ENCODE measurements around the gene ABHD4.

The ABHD4 gene

DNA sequence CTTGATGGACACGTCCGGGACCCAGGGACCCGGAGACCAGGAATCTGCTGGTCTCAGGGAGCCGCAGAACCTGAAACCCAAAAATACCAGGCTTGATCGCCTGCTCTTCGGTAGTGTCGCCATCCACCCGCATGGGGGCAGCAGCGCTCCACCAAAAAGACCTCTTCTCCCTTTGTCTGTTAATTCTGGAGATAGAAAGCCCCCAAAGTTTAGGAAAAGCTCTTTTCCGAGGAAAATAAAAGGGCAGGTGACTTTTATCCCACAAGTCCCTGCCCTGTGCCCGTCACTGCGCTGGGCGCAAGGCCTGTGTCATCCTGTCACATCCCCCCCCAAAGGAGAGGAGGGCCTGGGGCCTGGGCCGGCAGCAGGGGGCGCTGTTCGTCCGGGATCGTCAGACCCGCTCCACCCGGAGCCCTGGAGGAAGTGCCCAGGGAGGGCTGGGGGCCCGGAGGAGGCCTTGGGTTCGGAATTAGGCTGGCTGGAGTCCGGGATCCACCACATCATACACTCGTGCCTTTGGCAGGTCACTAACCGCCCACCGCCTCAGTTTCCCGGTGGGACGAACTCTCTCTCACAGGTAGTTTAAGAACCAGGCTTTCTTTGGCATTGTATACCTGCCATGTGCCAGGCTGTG, 41.0 kb upstream of the ABHD4 start:
- H2AFZ ChIP-seq (ENCODE audit: low read depth, low read length): peak overlapping the region; percentile 74; the same call in 1 of the 2 replicates
- TF ChIP-seq, protein P1, sequence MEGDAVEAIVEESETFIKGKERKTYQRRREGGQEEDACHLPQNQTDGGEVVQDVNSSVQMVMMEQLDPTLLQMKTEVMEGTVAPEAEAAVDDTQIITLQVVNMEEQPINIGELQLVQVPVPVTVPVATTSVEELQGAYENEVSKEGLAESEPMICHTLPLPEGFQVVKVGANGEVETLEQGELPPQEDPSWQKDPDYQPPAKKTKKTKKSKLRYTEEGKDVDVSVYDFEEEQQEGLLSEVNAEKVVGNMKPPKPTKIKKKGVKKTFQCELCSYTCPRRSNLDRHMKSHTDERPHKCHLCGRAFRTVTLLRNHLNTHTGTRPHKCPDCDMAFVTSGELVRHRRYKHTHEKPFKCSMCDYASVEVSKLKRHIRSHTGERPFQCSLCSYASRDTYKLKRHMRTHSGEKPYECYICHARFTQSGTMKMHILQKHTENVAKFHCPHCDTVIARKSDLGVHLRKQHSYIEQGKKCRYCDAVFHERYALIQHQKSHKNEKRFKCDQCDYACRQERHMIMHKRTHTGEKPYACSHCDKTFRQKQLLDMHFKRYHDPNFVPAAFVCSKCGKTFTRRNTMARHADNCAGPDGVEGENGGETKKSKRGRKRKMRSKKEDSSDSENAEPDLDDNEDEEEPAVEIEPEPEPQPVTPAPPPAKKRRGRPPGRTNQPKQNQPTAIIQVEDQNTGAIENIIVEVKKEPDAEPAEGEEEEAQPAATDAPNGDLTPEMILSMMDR (IDR thresholded peaks at IDR 0.05; ENCODE audit: low read depth, low read length): peak; percentile 100
- TF ChIP-seq EZH2phosphoT487 (IDR thresholded peaks at IDR 0.05; ENCODE audit: low read depth): no peak

DNA sequence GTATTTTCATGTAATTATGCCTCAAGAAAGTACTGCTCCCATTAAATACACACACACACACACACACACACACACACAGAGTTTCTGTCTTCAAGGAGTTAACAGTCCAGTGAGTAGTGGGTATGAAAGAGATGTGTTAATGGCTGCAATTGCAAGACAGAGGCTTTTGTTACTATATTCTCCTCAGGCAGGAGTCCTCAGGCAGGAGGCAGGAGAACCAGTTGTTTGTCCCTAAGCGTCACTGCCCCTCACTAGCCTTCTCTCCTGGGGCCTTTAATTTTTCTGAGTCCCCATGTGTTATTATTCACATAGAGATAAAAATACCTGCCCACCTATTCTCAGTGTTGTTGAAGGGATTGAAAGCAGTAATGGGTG, 40.3 kb upstream of the ABHD4 start:
- Histone ChIP-seq H3K4me3 (ENCODE audit: low read length) (peak overlapping the region; percentile 71), H3K9me3 (ENCODE audit: insufficient read depth, low read length) (no peaks in the 10 kb centered on the region), H3K4me1 (ENCODE audit: low read length) (peaks cover 33% of the 10 kb centered on the region), H3K79me2 (ENCODE audit: low read length) (no peaks in the 10 kb centered on the region), H3K27ac (ENCODE audit: low read length) (peak overlapping the region; percentile 95), H3K36me3 (replicated peaks; ENCODE audit: low read depth, low read length) (no peaks in the 10 kb centered on the region), H3K4me2 (ENCODE audit: low read length) (peak overlapping the region; percentile 79), H3K27me3 (ENCODE audit: low read depth, low read length) (no peaks in the 10 kb centered on the region), H4K20me1 (ENCODE audit: insufficient read depth, low read length) (no peaks in the 10 kb centered on the region), H2AFZ (ENCODE audit: low read depth, low read length) (no peak overlapping the region), H3K9ac (ENCODE audit: low read length) (peak overlapping the region; percentile 92)
- TF ChIP-seq, protein P1 (IDR thresholded peaks at IDR 0.05; ENCODE audit: low read depth, low read length): no peak
- no peak for TF ChIP-seq EZH2phosphoT487 (IDR thresholded peaks at IDR 0.05; ENCODE audit: low read depth)

More for the DNA sequence above, 41.0 kb upstream of the ABHD4 start:
- H3K9ac ChIP-seq (ENCODE audit: low read length): peak overlapping the region; percentile 92
- no peaks in the 10 kb centered on the region for H4K20me1 ChIP-seq (ENCODE audit: insufficient read depth, low read length)
- no peaks in the 10 kb centered on the region for H3K36me3 ChIP-seq (replicated peaks; ENCODE audit: low read depth, low read length)
- peak overlapping the region; percentile 79 for H3K4me2 ChIP-seq (ENCODE audit: low read length)
- no peaks in the 10 kb centered on the region for H3K27me3 ChIP-seq (ENCODE audit: low read depth, low read length)
- peak overlapping the region; percentile 95 for H3K27ac ChIP-seq (ENCODE audit: low read length)
- H3K79me2 ChIP-seq (ENCODE audit: low read length): no peaks in the 10 kb centered on the region
- H3K4me1 ChIP-seq (ENCODE audit: low read length): peaks cover 37% of the 10 kb centered on the region
- peak overlapping the region; percentile 71 for H3K4me3 ChIP-seq (ENCODE audit: low read length)
- H3K9me3 ChIP-seq (ENCODE audit: insufficient read depth, low read length): no peaks in the 10 kb centered on the region

GRCh38 chr14:22558221-22558913, 39.7 kb upstream of the ABHD4 start:
- peak overlapping the region; percentile 92; the same call in 1 of the 2 replicates for H3K9ac ChIP-seq (ENCODE audit: low read length)
- H3K4me1 ChIP-seq (ENCODE audit: low read length): peaks cover 33% of the 10 kb centered on the region
- H4K20me1 ChIP-seq (ENCODE audit: insufficient read depth, low read length): no peaks in the 10 kb centered on the region
- no peaks in the 10 kb centered on the region for H3K79me2 ChIP-seq (ENCODE audit: low read length)
- H3K4me3 ChIP-seq (ENCODE audit: low read length): no peak overlapping the region
- H2AFZ ChIP-seq (ENCODE audit: low read depth, low read length): no peak overlapping the region
- H3K27me3 ChIP-seq (ENCODE audit: low read depth, low read length): no peaks in the 10 kb centered on the region
- peak overlapping the region; percentile 95 for H3K27ac ChIP-seq (ENCODE audit: low read length)
- H3K4me2 ChIP-seq (ENCODE audit: low read length): peak overlapping the region; percentile 79; the same call in 1 of the 2 replicates
- no peak for TF ChIP-seq EZH2phosphoT487 (IDR thresholded peaks at IDR 0.05; ENCODE audit: low read depth)
- TF ChIP-seq, protein P1 (IDR thresholded peaks at IDR 0.05; ENCODE audit: low read depth, low read length): no peak
- no peaks in the 10 kb centered on the region for H3K36me3 ChIP-seq (replicated peaks; ENCODE audit: low read depth, low read length)
- no peaks in the 10 kb centered on the region for H3K9me3 ChIP-seq (ENCODE audit: insufficient read depth, low read length)

GRCh38 chr14:22559041-22559440, 39.1 kb upstream of the ABHD4 start:
- Histone ChIP-seq H3K4me2 (ENCODE audit: low read length) (no peak overlapping the region), H3K9ac (ENCODE audit: low read length) (no peak overlapping the region), H2AFZ (ENCODE audit: low read depth, low read length) (no peak overlapping the region), H3K79me2 (ENCODE audit: low read length) (no peaks in the 10 kb centered on the region), H3K36me3 (replicated peaks; ENCODE audit: low read depth, low read length) (peaks cover 6% of the 10 kb centered on the region), H4K20me1 (ENCODE audit: insufficient read depth, low read length) (no peaks in the 10 kb centered on the region), H3K9me3 (ENCODE audit: insufficient read depth, low read length) (no peaks in the 10 kb centered on the region), H3K27me3 (ENCODE audit: low read depth, low read length) (no peaks in the 10 kb centered on the region), H3K4me3 (ENCODE audit: low read length) (no peak overlapping the region), H3K27ac (ENCODE audit: low read length) (no peak overlapping the region), H3K4me1 (ENCODE audit: low read length) (peaks cover 33% of the 10 kb centered on the region)
- TF ChIP-seq, protein P1 (IDR thresholded peaks at IDR 0.05; ENCODE audit: low read depth, low read length): no peak
- TF ChIP-seq EZH2phosphoT487 (IDR thresholded peaks at IDR 0.05; ENCODE audit: low read depth): no peak

Measured in OCI-LY3 (cell line).